ENCODE measurements around the gene SH3BP2.

SH3BP2 gene

GRCh38 chr4:2809610-2810180 is 16.8 kb downstream of the SH3BP2 start:
- H3K9ac ChIP-seq (ENCODE audit: low read depth, low read length), result no peak overlapping the region
- H3K27me3 ChIP-seq (ENCODE audit: control insufficient read depth, insufficient read depth, low read length), result no peaks in the 10 kb centered on the region
- no peaks in the 10 kb centered on the region for H3K36me3 ChIP-seq (ENCODE audit: control insufficient read depth, insufficient read depth, low read length)
- H3K4me3 ChIP-seq (ENCODE audit: low read depth, low read length), result no peak overlapping the region
- no peaks in the 10 kb centered on the region for H3K9me3 ChIP-seq (ENCODE audit: control insufficient read depth, insufficient read depth, low read length)
- no peak overlapping the region for H3K27ac ChIP-seq (ENCODE audit: low read depth, low read length)
- H3K4me1 ChIP-seq (ENCODE audit: control insufficient read depth, insufficient read depth, low read length), result peaks cover 10% of the 10 kb centered on the region; the same call in 1 of the 2 replicates

GRCh38 chr4:2810388-2810787 is 17.5 kb downstream of the SH3BP2 start:
- H3K36me3 ChIP-seq (ENCODE audit: control insufficient read depth, insufficient read depth, low read length), result no peaks in the 10 kb centered on the region
- no peak overlapping the region for H3K4me3 ChIP-seq (ENCODE audit: low read depth, low read length)
- no peak overlapping the region for H3K9ac ChIP-seq (ENCODE audit: low read depth, low read length)
- no peak overlapping the region for H3K27ac ChIP-seq (ENCODE audit: low read depth, low read length)
- no peaks in the 10 kb centered on the region for H3K27me3 ChIP-seq (ENCODE audit: control insufficient read depth, insufficient read depth, low read length)
- H3K4me1 ChIP-seq (ENCODE audit: control insufficient read depth, insufficient read depth, low read length), result peaks cover 10% of the 10 kb centered on the region; the same call in 1 of the 2 replicates
- H3K9me3 ChIP-seq (ENCODE audit: control insufficient read depth, insufficient read depth, low read length), result no peaks in the 10 kb centered on the region

GRCh38 chr4:2811830-2812611 is 19.1 kb downstream of the SH3BP2 start:
- H3K27ac ChIP-seq (ENCODE audit: low read depth, low read length), result no peak overlapping the region
- H3K4me1 ChIP-seq (ENCODE audit: control insufficient read depth, insufficient read depth, low read length), result peaks cover 10% of the 10 kb centered on the region; the same call in 1 of the 2 replicates
- H3K27me3 ChIP-seq (ENCODE audit: control insufficient read depth, insufficient read depth, low read length), result no peaks in the 10 kb centered on the region; the same call in 1 of the 2 replicates
- no peak overlapping the region for H3K4me3 ChIP-seq (ENCODE audit: low read depth, low read length)
- H3K9ac ChIP-seq (ENCODE audit: low read depth, low read length), result no peak overlapping the region
- no peaks in the 10 kb centered on the region for H3K9me3 ChIP-seq (ENCODE audit: control insufficient read depth, insufficient read depth, low read length)
- no peaks in the 10 kb centered on the region for H3K36me3 ChIP-seq (ENCODE audit: control insufficient read depth, insufficient read depth, low read length)

GRCh38 chr4:2812612-2813354 is 19.9 kb downstream of the SH3BP2 start:
- H3K36me3 ChIP-seq (ENCODE audit: control insufficient read depth, insufficient read depth, low read length), result no peaks in the 10 kb centered on the region
- H3K27ac ChIP-seq (ENCODE audit: low read depth, low read length), result no peak overlapping the region
- H3K27me3 ChIP-seq (ENCODE audit: control insufficient read depth, insufficient read depth, low read length), result no peaks in the 10 kb centered on the region; the same call in none of the 2 replicates
- H3K9me3 ChIP-seq (ENCODE audit: control insufficient read depth, insufficient read depth, low read length), result no peaks in the 10 kb centered on the region
- H3K4me1 ChIP-seq (ENCODE audit: control insufficient read depth, insufficient read depth, low read length), result peaks cover 10% of the 10 kb centered on the region; the same call in 1 of the 2 replicates
- H3K9ac ChIP-seq (ENCODE audit: low read depth, low read length), result no peak overlapping the region
- no peak overlapping the region for H3K4me3 ChIP-seq (ENCODE audit: low read depth, low read length)

- Histone ChIP-seq H3K27ac (ENCODE audit: low read depth, low read length) (no peak overlapping the region), H3K36me3 (ENCODE audit: control insufficient read depth, insufficient read depth, low read length) (no peaks in the 10 kb centered on the region), H3K9me3 (ENCODE audit: control insufficient read depth, insufficient read depth, low read length) (no peaks in the 10 kb centered on the region), H3K27me3 (ENCODE audit: control insufficient read depth, insufficient read depth, low read length) (no peaks in the 10 kb centered on the region; the same call in none of the 2 replicates), H3K4me3 (ENCODE audit: low read depth, low read length) (no peak overlapping the region), H3K9ac (ENCODE audit: low read depth, low read length) (no peak overlapping the region), H3K4me1 (ENCODE audit: control insufficient read depth, insufficient read depth, low read length) (peaks cover 10% of the 10 kb centered on the region; the same call in 1 of the 2 replicates)
Measured at GRCh38 chr4:2813446-2814405, 20.8 kb downstream of the SH3BP2 start.

GRCh38 chr4:2814627-2815270 is 21.9 kb downstream of the SH3BP2 start:
- no peak overlapping the region for H3K4me3 ChIP-seq (ENCODE audit: low read depth, low read length)
- H3K9ac ChIP-seq (ENCODE audit: low read depth, low read length), result no peak overlapping the region
- H3K27ac ChIP-seq (ENCODE audit: low read depth, low read length), result no peak overlapping the region
- H3K9me3 ChIP-seq (ENCODE audit: control insufficient read depth, insufficient read depth, low read length), result no peaks in the 10 kb centered on the region
- no peaks in the 10 kb centered on the region; the same call in none of the 2 replicates for H3K27me3 ChIP-seq (ENCODE audit: control insufficient read depth, insufficient read depth, low read length)
- peaks cover 10% of the 10 kb centered on the region; the same call in 1 of the 2 replicates for H3K4me1 ChIP-seq (ENCODE audit: control insufficient read depth, insufficient read depth, low read length)
- no peaks in the 10 kb centered on the region for H3K36me3 ChIP-seq (ENCODE audit: control insufficient read depth, insufficient read depth, low read length)

GRCh38 chr4:2816401-2816954 is 23.6 kb downstream of the SH3BP2 start:
- Histone ChIP-seq H3K9ac (ENCODE audit: low read depth, low read length) (no peak overlapping the region), H3K27me3 (ENCODE audit: control insufficient read depth, insufficient read depth, low read length) (no peaks in the 10 kb centered on the region; the same call in none of the 2 replicates), H3K27ac (ENCODE audit: low read depth, low read length) (no peak overlapping the region), H3K9me3 (ENCODE audit: control insufficient read depth, insufficient read depth, low read length) (no peaks in the 10 kb centered on the region), H3K4me3 (ENCODE audit: low read depth, low read length) (no peak overlapping the region), H3K36me3 (ENCODE audit: control insufficient read depth, insufficient read depth, low read length) (peaks cover 10% of the 10 kb centered on the region; the same call in 1 of the 2 replicates), H3K4me1 (ENCODE audit: control insufficient read depth, insufficient read depth, low read length) (peaks cover 9% of the 10 kb centered on the region; the same call in 1 of the 2 replicates)

GRCh38 chr4:2817137-2817536 is 24.3 kb downstream of the SH3BP2 start:
- Histone ChIP-seq H3K9ac (ENCODE audit: low read depth, low read length) (no peak overlapping the region), H3K27me3 (ENCODE audit: control insufficient read depth, insufficient read depth, low read length) (no peaks in the 10 kb centered on the region; the same call in none of the 2 replicates), H3K4me3 (ENCODE audit: low read depth, low read length) (no peak overlapping the region), H3K4me1 (ENCODE audit: control insufficient read depth, insufficient read depth, low read length) (peaks cover 2% of the 10 kb centered on the region; the same call in 1 of the 2 replicates), H3K36me3 (ENCODE audit: control insufficient read depth, insufficient read depth, low read length) (peaks cover 11% of the 10 kb centered on the region; the same call in 1 of the 2 replicates), H3K9me3 (ENCODE audit: control insufficient read depth, insufficient read depth, low read length) (no peaks in the 10 kb centered on the region), H3K27ac (ENCODE audit: low read depth, low read length) (no peak overlapping the region)

GRCh38 chr4:2817701-2818350 is 24.9 kb downstream of the SH3BP2 start:
- Histone ChIP-seq H3K4me1 (ENCODE audit: control insufficient read depth, insufficient read depth, low read length) (no peaks in the 10 kb centered on the region; the same call in 1 of the 2 replicates), H3K9me3 (ENCODE audit: control insufficient read depth, insufficient read depth, low read length) (no peaks in the 10 kb centered on the region), H3K36me3 (ENCODE audit: control insufficient read depth, insufficient read depth, low read length) (peaks cover 15% of the 10 kb centered on the region), H3K27me3 (ENCODE audit: control insufficient read depth, insufficient read depth, low read length) (no peaks in the 10 kb centered on the region; the same call in none of the 2 replicates), H3K4me3 (ENCODE audit: low read depth, low read length) (peak overlapping the region; percentile 79), H3K27ac (ENCODE audit: low read depth, low read length) (no peak overlapping the region), H3K9ac (ENCODE audit: low read depth, low read length) (peak overlapping the region; percentile 79; the same call in 1 of the 2 replicates)
